Thoracic aorta (tissue), 2 donors: ENCODE measurements around the gene CDIP1. TPM values are rescaled to one million over a fixed set of nuclear protein-coding genes. Genes with fewer than 3 reads are reported as not detected.

ENCODE experiments used
- ATAC-seq: fragments of 150-250 bp; one replicate; pipeline ENCODE4 v1.8.0; 2017; ENCODE audit warnings: low read depth; ENCODE audit not compliant: insufficient number of reproducible peaks, low FRiP score
- DNase-seq: peaks from one replicate; pipeline ENCODE4 v3.0.0-alpha.2; 2020; ENCODE audit warnings: low spot score
- H3K27ac ChIP-seq, 2 donors: fragments of 200-600 bp; sonication (generic); 1 replicate in 1 of 2; 2 replicates in 1 of 2; pipeline ENCODE4 v1.5.1; 2016; ENCODE audit warnings: mild to moderate bottlenecking in 2 of 2, moderate library complexity in 2 of 2
- H3K27me3 ChIP-seq: fragments of 200-600 bp; sonication (generic); replicated peaks from 2 replicates; pipeline ENCODE4 v1.6.0; 2016; ENCODE audit warnings: mild to moderate bottlenecking; ENCODE audit not compliant: insufficient read depth
- H3K36me3 ChIP-seq: fragments of 200-600 bp; sonication (generic); one replicate; pipeline ENCODE4 v1.5.1; 2016
- H3K4me1 ChIP-seq, 2 donors: fragments of 200-600 bp; sonication (generic); 1 replicate in 1 of 2; 2 replicates in 1 of 2; pipeline versions ENCODE4 v1.5.1 to v1.6.0; 2016; ENCODE audit warnings: low read depth in 2 of 2, mild to moderate bottlenecking in 1 of 2; ENCODE audit not compliant: control insufficient read depth in 1 of 2
- H3K4me3 ChIP-seq: fragments of 200-600 bp; sonication (generic); 2 replicates; pipeline ENCODE4 v1.5.1; 2016; ENCODE audit warnings: mild to moderate bottlenecking
- H3K9me3 ChIP-seq: fragments of 200-600 bp; sonication (generic); 2 replicates; pipeline ENCODE4 v1.5.1; 2016
- total RNA-seq, 2 donors: library from RNA; depleted of rRNA; stranded (reverse); fragments of >200 nt; gene quantifications; one replicate each; pipeline versions ENCODE4 v1.1.0 to v1.2.3, GENCODE V29; 2016
- TF ChIP-seq, protein P1 (sequence below): fragments of 200-600 bp; sonication (generic); IDR thresholded peaks from one replicate; pipeline ENCODE4 v1.5.1; 2019; ENCODE audit warnings: antibody characterized with exemption

The CDIP1 gene
- total RNA-seq, 2 donors from 2014 or later: 33.2 to 33.5 TPM

DNA sequence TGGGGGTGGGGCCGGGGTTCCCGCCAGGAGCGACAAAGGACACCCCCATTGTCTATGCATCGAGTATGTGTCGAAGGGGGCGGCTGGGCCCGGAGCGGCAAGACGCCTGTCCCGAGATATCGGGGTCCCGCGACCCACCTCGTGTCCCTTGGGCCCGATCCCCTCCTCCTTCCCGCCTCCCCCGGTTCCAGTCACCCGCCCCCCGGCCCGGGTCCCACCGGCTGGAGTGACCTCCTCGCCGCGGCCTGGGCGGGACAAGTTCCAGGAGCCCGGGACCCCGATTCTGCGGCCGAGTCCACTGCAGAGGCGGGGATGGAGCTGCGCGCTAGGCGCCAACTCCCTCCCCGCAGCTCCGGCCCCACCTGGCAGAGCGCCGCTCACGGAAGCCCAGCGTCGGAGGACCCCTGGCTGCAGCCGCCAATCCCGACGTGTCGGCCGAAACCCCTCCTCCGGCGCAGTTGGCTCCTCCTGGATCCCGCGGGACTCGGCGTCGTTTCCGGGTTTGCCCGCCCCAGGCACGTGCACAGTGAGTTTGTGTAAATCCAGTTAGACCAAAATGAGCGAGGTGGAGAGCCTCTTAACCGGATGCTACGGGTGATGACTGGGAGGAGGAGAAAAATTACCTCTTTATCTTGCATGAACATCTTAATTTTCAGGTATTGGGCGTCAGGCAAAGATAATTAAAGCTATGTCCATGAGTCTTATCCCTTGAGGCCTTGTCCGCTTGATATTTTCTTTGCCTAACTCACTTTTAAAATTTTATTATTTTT is 64.2 kb downstream of the CDIP1 start, which contains the start of gene NMRAL1:
TSS of gene NMRAL1 (minus strand) at position 434 of the 770 bp plus-strand sequence. CDS start 493 bp downstream, outside the sequence.
- TF ChIP-seq, protein P1, sequence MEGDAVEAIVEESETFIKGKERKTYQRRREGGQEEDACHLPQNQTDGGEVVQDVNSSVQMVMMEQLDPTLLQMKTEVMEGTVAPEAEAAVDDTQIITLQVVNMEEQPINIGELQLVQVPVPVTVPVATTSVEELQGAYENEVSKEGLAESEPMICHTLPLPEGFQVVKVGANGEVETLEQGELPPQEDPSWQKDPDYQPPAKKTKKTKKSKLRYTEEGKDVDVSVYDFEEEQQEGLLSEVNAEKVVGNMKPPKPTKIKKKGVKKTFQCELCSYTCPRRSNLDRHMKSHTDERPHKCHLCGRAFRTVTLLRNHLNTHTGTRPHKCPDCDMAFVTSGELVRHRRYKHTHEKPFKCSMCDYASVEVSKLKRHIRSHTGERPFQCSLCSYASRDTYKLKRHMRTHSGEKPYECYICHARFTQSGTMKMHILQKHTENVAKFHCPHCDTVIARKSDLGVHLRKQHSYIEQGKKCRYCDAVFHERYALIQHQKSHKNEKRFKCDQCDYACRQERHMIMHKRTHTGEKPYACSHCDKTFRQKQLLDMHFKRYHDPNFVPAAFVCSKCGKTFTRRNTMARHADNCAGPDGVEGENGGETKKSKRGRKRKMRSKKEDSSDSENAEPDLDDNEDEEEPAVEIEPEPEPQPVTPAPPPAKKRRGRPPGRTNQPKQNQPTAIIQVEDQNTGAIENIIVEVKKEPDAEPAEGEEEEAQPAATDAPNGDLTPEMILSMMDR: no peak
- Histone ChIP-seq H3K4me1 (peaks cover 15 to 36% of the 10 kb centered on the region in 2 donors), H3K36me3 (no peaks in the 10 kb centered on the region), H3K27ac (peak within 1 kb of the TSS; percentile 70 to 76), H3K9me3 (no peaks in the 10 kb centered on the region), H3K27me3 (no peaks in the 10 kb centered on the region), H3K4me3 (peak within 1 kb of the TSS; percentile 82)
- DNase-seq: peak; percentile 64
- peak; percentile 74 for ATAC-seq

DNA sequence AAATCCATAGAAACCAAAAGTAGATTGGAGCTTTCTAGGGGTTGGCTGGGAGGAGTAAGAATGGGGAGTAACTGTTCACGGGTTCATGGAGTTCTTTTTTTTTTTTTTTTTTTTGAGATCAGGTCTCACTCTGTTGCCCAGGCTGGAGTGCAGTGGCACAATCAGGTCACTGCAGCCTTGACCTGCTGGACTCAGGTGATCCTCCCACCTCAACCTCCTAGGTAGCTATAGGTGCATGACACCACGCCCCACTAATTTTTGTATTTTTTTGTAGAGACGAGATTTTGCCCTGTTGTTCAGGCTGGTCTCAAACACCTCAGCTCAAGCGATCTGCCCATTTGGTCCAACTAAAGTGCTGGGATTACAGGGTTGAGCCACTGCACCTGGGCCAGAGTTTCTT is 65.7 kb downstream of the CDIP1 start:
- no peaks in the 10 kb centered on the region for H3K27me3 ChIP-seq
- peaks cover 15 to 31% of the 10 kb centered on the region in 2 donors for H3K4me1 ChIP-seq
- H3K9me3 ChIP-seq: no peaks in the 10 kb centered on the region
- DNase-seq (no peak), ATAC-seq (no peak)
- H3K4me3 ChIP-seq: no peak overlapping the region
- H3K27ac ChIP-seq: no peak overlapping the region
- H3K36me3 ChIP-seq: peaks cover 2% of the 10 kb centered on the region
- TF ChIP-seq, protein P1: no peak

DNA sequence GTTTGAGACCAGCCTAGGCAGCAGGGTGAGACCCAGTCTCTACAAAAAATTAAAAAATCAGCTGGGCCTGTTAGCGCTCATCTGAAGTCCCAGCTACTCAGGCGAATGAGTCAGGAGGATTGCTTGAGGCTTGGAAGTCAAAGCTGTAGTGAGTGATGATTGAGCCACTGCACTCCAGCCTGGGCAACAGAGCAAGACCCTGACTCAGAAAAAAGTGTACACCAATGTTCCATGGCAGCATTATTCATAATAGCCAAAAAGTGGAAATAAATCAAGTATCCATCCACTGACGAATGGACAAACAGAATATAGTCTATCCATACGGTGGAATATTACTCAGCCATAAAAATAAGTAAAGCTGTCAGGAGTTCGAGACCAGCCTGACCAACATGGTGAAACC is 66.7 kb downstream of the CDIP1 start:
- no peak overlapping the region for H3K27ac ChIP-seq
- DNase-seq: no peak
- no peak for ATAC-seq

DNA sequence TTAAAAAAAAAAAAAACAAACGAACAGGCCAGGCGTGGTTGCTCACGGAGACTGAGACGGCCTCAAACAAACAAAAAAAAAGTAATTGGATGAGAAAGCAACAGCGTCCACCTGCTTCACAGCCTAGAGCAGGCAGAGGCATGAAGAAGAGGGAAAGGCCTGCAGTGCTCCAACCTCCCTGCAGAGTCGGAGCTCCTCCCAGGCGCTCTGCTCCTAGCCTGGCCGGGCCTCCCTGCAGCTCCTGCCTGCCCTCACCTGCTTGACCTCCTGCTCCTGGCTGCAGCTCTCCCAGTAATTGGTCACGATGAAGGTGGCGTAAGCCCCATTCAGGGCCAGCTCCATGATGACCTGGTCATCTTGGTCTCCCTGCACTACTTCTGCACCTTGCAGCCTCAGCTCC is 69.6 kb downstream of the CDIP1 start:
- no peak overlapping the region for H3K27ac ChIP-seq
- H3K9me3 ChIP-seq: no peaks in the 10 kb centered on the region
- H3K4me1 ChIP-seq: peaks cover 3 to 4% of the 10 kb centered on the region in 2 donors
- peaks cover 16% of the 10 kb centered on the region for H3K36me3 ChIP-seq
- no peak for DNase-seq
- TF ChIP-seq, protein P1: no peak
- H3K27me3 ChIP-seq: no peaks in the 10 kb centered on the region
- no peak overlapping the region for H3K4me3 ChIP-seq
- no peak for ATAC-seq

More for the DNA sequence above, 66.7 kb downstream of the CDIP1 start:
- Histone ChIP-seq H3K36me3 (peaks cover 12% of the 10 kb centered on the region), H3K4me3 (no peak overlapping the region), H3K4me1 (peaks cover 11 to 21% of the 10 kb centered on the region in 2 donors), H3K27me3 (no peaks in the 10 kb centered on the region), H3K9me3 (no peaks in the 10 kb centered on the region)
- TF ChIP-seq, protein P1: no peak

DNA sequence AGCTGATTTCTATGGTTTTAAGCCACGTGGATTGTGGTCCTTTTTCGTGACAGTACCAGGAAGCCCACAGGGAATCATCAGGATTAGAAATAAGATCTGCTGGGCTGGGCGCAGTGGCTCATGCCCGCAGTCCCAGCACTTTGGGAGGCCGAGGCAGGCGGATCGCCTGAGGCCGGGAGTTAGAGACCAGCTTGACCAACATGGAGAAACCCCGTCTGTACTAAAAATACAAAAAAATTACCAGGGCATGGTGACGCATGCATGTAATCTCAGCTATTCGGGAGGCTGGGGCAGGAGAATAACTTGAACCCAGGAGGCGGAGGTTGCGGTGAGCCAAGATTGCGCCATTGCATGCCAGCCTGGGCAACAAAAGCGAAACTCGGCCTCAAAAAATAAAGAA is 70.7 kb downstream of the CDIP1 start:
- H3K27ac ChIP-seq: no peak overlapping the region
- TF ChIP-seq, protein P1: no peak
- no peak for ATAC-seq
- DNase-seq: no peak
- H3K4me3 ChIP-seq: no peak overlapping the region
- no peaks in the 10 kb centered on the region for H3K9me3 ChIP-seq
- H3K27me3 ChIP-seq: no peaks in the 10 kb centered on the region
- no peaks in the 10 kb centered on the region for H3K4me1 ChIP-seq
- H3K36me3 ChIP-seq: peaks cover 16% of the 10 kb centered on the region
